Endodermal cell (in vitro differentiated cells): Measurements from ENCODE around the gene CNTNAP5. TPM values are rescaled to one million over a fixed set of nuclear protein-coding genes. Genes with fewer than 3 reads are reported as not detected.
"Not testable (repeated sequence)": the region's sequence is repeated elsewhere in the genome, so short reads cannot be mapped to it uniquely, and the experiment has no call there.

Source experiments
- DNase-seq: peaks from one replicate; pipeline ENCODE4 v3.0.0-alpha.2; 2017
- H3K27ac ChIP-seq: 2 replicates; pipeline ENCODE4 v1.5.1; 2013; ENCODE audit warnings: mild to moderate bottlenecking, low read depth, low read length, moderate library complexity
- H3K27me3 ChIP-seq: 2 replicates; pipeline ENCODE4 v1.6.1; 2013; ENCODE audit warnings: mild to moderate bottlenecking, low read length, moderate library complexity; ENCODE audit not compliant: insufficient read depth, control insufficient read depth, poor library complexity, severe bottlenecking
- H3K36me3 ChIP-seq: 2 replicates; pipeline ENCODE4 v1.7.0; 2013; ENCODE audit warnings: mild to moderate bottlenecking, low read length, moderate library complexity; ENCODE audit not compliant: control insufficient read depth, insufficient read depth
- H3K4me1 ChIP-seq: one replicate; pipeline ENCODE4 v1.7.0; 2013; ENCODE audit warnings: low read length; ENCODE audit not compliant: control insufficient read depth, insufficient read depth
- H3K4me3 ChIP-seq: 2 replicates; pipeline ENCODE4 v1.5.1; 2013; ENCODE audit warnings: mild to moderate bottlenecking, low read length, moderate library complexity
- H3K9ac ChIP-seq: 2 replicates; pipeline ENCODE4 v1.6.1; 2013; ENCODE audit warnings: mild to moderate bottlenecking, low read length, moderate library complexity; ENCODE audit not compliant: poor library complexity, severe bottlenecking; ENCODE audit errors: extremely low read depth
- H3K9me3 ChIP-seq: 2 replicates; pipeline ENCODE4 v1.6.1; 2013; ENCODE audit warnings: mild to moderate bottlenecking, low read length, moderate library complexity; ENCODE audit not compliant: control insufficient read depth
- H3K27ac Mint-ChIP-seq: 2 replicates; pipeline ENCODE4 v1.8.0; 2020; ENCODE audit warnings: mixed read lengths
- H3K27me3 Mint-ChIP-seq: 2 replicates; pipeline ENCODE4 v1.8.0; 2021; ENCODE audit warnings: mild to moderate bottlenecking, mixed read lengths; ENCODE audit not compliant: insufficient read depth
- H3K36me3 Mint-ChIP-seq: 2 replicates; pipeline ENCODE4 v1.8.0; 2020; ENCODE audit warnings: low read depth, mixed read lengths
- H3K4me1 Mint-ChIP-seq: 2 replicates; pipeline ENCODE4 v1.8.0; 2020; ENCODE audit warnings: mixed read lengths
- H3K4me3 Mint-ChIP-seq: 2 replicates; pipeline ENCODE4 v1.8.0; 2020; ENCODE audit warnings: mild to moderate bottlenecking, moderate library complexity, mixed read lengths
- H3K9me3 Mint-ChIP-seq: 2 replicates; pipeline ENCODE4 v1.8.0; 2020; ENCODE audit warnings: mild to moderate bottlenecking, mixed read lengths
- CTCF ChIP-seq: fragments of 200-600 bp; sonication (generic); conservative IDR thresholded peaks from 2 replicates; pipeline ENCODE4 v1.5.0; 2021; ENCODE audit warnings: antibody characterized with exemption, mild to moderate bottlenecking
- WGBS, 2 experiments: methylation state at CpG; one replicate each; pipeline versions ENCODE4 v1.1.5 to v1.1.7; 2013; ENCODE audit warnings: missing lambda C conversion rate in 2 of 2, mixed read lengths in 1 of 2; ENCODE audit not compliant: insufficient coverage in 1 of 2, insufficient read length in 1 of 2; 5-methylcytosine and 5-hydroxymethylcytosine counted together
- total RNA-seq, 2 donors: library from RNA; stranded (reverse); fragmentation: NEBNext Ultra II Directional in 1 of 2; extraction: Animal tissue kit (Norgen Biotek cat#: 25700) in 1 of 2; gene quantifications; 2 replicates in 1 of 2; 3 replicates in 1 of 2; pipeline ENCODE4 v1.2.1, GENCODE V29; 2021

CNTNAP5 gene
- total RNA-seq, 2 donors from 2014 or later: 0.70 to 4.4 TPM

DNA sequence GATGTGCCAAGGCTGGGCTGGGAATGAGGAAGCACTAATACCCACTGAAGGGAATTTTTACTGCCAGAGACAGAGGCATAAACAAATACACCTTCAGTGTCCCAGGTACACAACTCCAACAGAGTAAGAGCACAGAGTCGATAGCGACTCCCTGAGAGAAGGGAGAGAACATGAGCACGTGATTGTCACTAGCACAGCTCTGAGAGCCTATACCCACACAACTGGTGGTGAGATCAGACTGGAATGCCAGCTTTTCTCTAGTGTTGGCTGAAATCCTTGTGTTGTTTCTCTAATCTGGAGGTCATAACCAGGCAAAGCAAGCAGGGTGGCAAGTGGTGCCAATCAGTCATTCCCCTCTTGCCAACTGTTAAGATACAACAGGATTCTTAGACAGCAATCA is 377.2 kb downstream of the CNTNAP5 start:
- Histone ChIP-seq H3K36me3 (no peaks in the 10 kb centered on the region), H3K4me3 (no peak overlapping the region), H3K27ac (no peak overlapping the region), H3K27me3 (no peaks in the 10 kb centered on the region), H3K9ac (no peak overlapping the region), H3K9me3 (no peaks in the 10 kb centered on the region), H3K4me1 (no peaks in the 10 kb centered on the region)
- 93 to 100% methylated on average over 1 to 3 of the region's 3 CpGs for WGBS, 2 experiments
- no peak overlapping the region for H3K4me3 Mint-ChIP-seq
- peaks cover 1% of the 10 kb centered on the region for H3K9me3 Mint-ChIP-seq
- H3K27me3 Mint-ChIP-seq: no peaks in the 10 kb centered on the region
- H3K36me3 Mint-ChIP-seq: no peaks in the 10 kb centered on the region
- peaks cover 5% of the 10 kb centered on the region for H3K4me1 Mint-ChIP-seq
- DNase-seq: no peak
- H3K27ac Mint-ChIP-seq: no peak overlapping the region
- TF ChIP-seq CTCF: no peak

- H3K27me3 Mint-ChIP-seq, H3K4me3 Mint-ChIP-seq, H3K4me3 ChIP-seq, H3K4me1 ChIP-seq, DNase-seq, H3K9ac ChIP-seq, H3K27ac Mint-ChIP-seq, H3K27ac ChIP-seq, H3K9me3 ChIP-seq, H3K4me1 Mint-ChIP-seq, H3K9me3 Mint-ChIP-seq, H3K27me3 ChIP-seq, H3K36me3 Mint-ChIP-seq, H3K36me3 ChIP-seq: not testable (repeated sequence)
- WGBS, 2 experiments: 90% methylated on average over 21 of the region's 35 CpGs; no CpG with 5 or more reads in 1 of the 2 experiments
Measured at GRCh38 chr2:124407836-124408534, 382.9 kb downstream of the CNTNAP5 start.

DNA sequence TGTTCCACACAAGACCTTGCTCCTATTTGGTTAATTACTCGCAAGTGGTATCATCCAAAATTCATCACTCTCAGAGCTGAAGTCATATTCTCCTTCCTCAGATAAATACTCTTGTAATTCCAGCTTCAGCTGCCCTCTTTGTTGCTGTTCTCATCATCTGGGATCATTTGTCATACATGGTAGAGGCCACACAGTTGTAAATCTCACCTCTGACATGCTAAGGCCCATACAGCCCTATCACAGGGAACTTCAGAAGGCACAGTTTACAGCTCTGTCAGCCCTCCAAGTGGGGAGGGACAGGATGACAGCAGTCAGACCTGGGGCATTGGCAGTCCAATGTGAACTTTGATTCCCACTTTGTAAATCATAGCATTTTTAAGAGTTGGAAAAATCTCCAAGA is 399.0 kb downstream of the CNTNAP5 start:
- no peaks in the 10 kb centered on the region for H3K9me3 Mint-ChIP-seq
- no peak overlapping the region for H3K4me3 ChIP-seq
- no peak overlapping the region for H3K27ac ChIP-seq
- H3K36me3 Mint-ChIP-seq: no peaks in the 10 kb centered on the region
- no peaks in the 10 kb centered on the region for H3K36me3 ChIP-seq
- peaks cover 5% of the 10 kb centered on the region for H3K4me1 Mint-ChIP-seq
- H3K9ac ChIP-seq: no peak overlapping the region
- no peak overlapping the region for H3K4me3 Mint-ChIP-seq
- TF ChIP-seq CTCF: no peak
- H3K4me1 ChIP-seq: no peaks in the 10 kb centered on the region
- H3K27me3 Mint-ChIP-seq: no peaks in the 10 kb centered on the region
- no peaks in the 10 kb centered on the region for H3K9me3 ChIP-seq
- DNase-seq: no peak
- 86 to 100% methylated on average over 1 of the region's 1 CpG for WGBS, 2 experiments
- no peak overlapping the region for H3K27ac Mint-ChIP-seq
- no peaks in the 10 kb centered on the region for H3K27me3 ChIP-seq

- Histone ChIP-seq H3K9ac (no peak overlapping the region), H3K36me3 (no peaks in the 10 kb centered on the region), H3K27me3 (no peaks in the 10 kb centered on the region), H3K27ac (no peak overlapping the region), H3K4me3 (no peak overlapping the region), H3K4me1 (no peaks in the 10 kb centered on the region), H3K9me3 (no peaks in the 10 kb centered on the region)
- Mint-ChIP-seq H3K4me1 (peaks cover 5% of the 10 kb centered on the region), H3K36me3 (no peaks in the 10 kb centered on the region), H3K4me3 (no peak overlapping the region), H3K27me3 (no peaks in the 10 kb centered on the region), H3K27ac (no peak overlapping the region), H3K9me3 (no peaks in the 10 kb centered on the region)
- TF ChIP-seq CTCF: no peak
- no peak for DNase-seq
- WGBS, 2 experiments: 71 to 96% methylated on average over 1 to 2 of the region's 2 CpGs
Measured at GRCh38 chr2:124426122-124426521, 401.0 kb downstream of the CNTNAP5 start.
